OCI-LY1 (cell line): ENCODE data around the gene CNOT4.

Source experiments
- H2AFZ ChIP-seq: fragments of 200-600 bp; sonication (generic), shearing (Covaris generic); 2 replicates; pipeline ENCODE4 v1.6.0; 2014; ENCODE audit warnings: antibody characterized with exemption, mild to moderate bottlenecking, low read length
- H3F3A ChIP-seq: fragments of 200-600 bp; sonication (generic), shearing (Covaris generic); 2 replicates; pipeline ENCODE4 v1.6.0; 2014; ENCODE audit warnings: mild to moderate bottlenecking, antibody characterized with exemption, low read length, moderate library complexity; ENCODE audit not compliant: insufficient read depth
- H3K27ac ChIP-seq: fragments of 200-600 bp; sonication (generic); 2 replicates; pipeline ENCODE4 v1.5.1; 2014; ENCODE audit warnings: low read length, mixed run types, mild to moderate bottlenecking, low read depth; ENCODE audit not compliant: poor library complexity, severe bottlenecking
- H3K27me3 ChIP-seq: fragments of 200-600 bp; sonication (generic); 2 replicates; pipeline ENCODE4 v1.6.0; 2014; ENCODE audit warnings: antibody characterized with exemption, mild to moderate bottlenecking, low read length, moderate library complexity; ENCODE audit not compliant: insufficient read depth
- H3K36me3 ChIP-seq: fragments of 200-600 bp; sonication (generic); 2 replicates; pipeline ENCODE4 v1.6.1; 2014; ENCODE audit warnings: mild to moderate bottlenecking, antibody characterized with exemption, low read length, moderate library complexity, mixed read lengths; ENCODE audit not compliant: insufficient read depth
- H3K4me1 ChIP-seq: fragments of 200-600 bp; sonication (generic); 2 replicates; pipeline ENCODE4 v1.5.1; 2014; ENCODE audit warnings: mild to moderate bottlenecking, low read length, moderate library complexity; ENCODE audit not compliant: insufficient read depth, severe bottlenecking
- H3K4me2 ChIP-seq: fragments of 200-600 bp; sonication (generic), shearing (Covaris generic); 2 replicates; pipeline ENCODE4 v1.6.1; 2014; ENCODE audit warnings: low read length
- H3K4me3 ChIP-seq: fragments of 200-600 bp; sonication (generic); 2 replicates; pipeline ENCODE4 v1.5.1; 2014; ENCODE audit warnings: low read length, low read depth, mild to moderate bottlenecking, mixed read lengths; ENCODE audit not compliant: poor library complexity, severe bottlenecking
- H3K79me2 ChIP-seq: fragments of 200-600 bp; shearing (Covaris generic); 2 replicates; pipeline ENCODE4 v1.6.1; 2016; ENCODE audit warnings: mixed run types, low read length, mixed read lengths; ENCODE audit not compliant: insufficient read depth
- H3K9ac ChIP-seq: fragments of 200-600 bp; sonication (generic), shearing (Covaris generic); 2 replicates; pipeline ENCODE4 v1.6.1; 2014; ENCODE audit warnings: mild to moderate bottlenecking, low read length, mixed read lengths
- H3K9me2 ChIP-seq: fragments of 200-600 bp; sonication (generic), shearing (Covaris generic); 2 replicates; pipeline ENCODE4 v1.6.1; 2014; ENCODE audit warnings: low read depth, mild to moderate bottlenecking, low read length, mixed read lengths
- H3K9me3 ChIP-seq: fragments of 200-600 bp; shearing (Covaris generic); 2 replicates; pipeline ENCODE4 v1.6.1; 2014; ENCODE audit warnings: low read length, mixed read lengths
- H4K20me1 ChIP-seq: fragments of 200-600 bp; sonication (generic), shearing (Covaris generic); 2 replicates; pipeline ENCODE4 v1.6.0; 2016; ENCODE audit warnings: mild to moderate bottlenecking, low read length; ENCODE audit not compliant: insufficient read depth
- EZH2 ChIP-seq: fragments of 200-600 bp; sonication (generic), shearing (Covaris generic); IDR thresholded peaks from 2 replicates; pipeline ENCODE4 v1.8.0; 2017; ENCODE audit warnings: borderline replicate concordance, mixed run types, mild to moderate bottlenecking, antibody characterized with exemption, low read length, moderate library complexity, mixed read lengths
- TF ChIP-seq, protein P1 (sequence below): fragments of 200-600 bp; sonication (generic), shearing (Covaris generic); IDR thresholded peaks from 2 replicates; pipeline ENCODE4 v1.5.1; 2017; ENCODE audit warnings: mild to moderate bottlenecking, antibody characterized with exemption, low read length, moderate library complexity, mixed read lengths

Gene CNOT4

GRCh38 chr7:135425036-135425435, 84.9 kb downstream of the CNOT4 start:
- Histone ChIP-seq H3K4me3 (no peak overlapping the region), H3K9me2 (no peaks in the 10 kb centered on the region), H2AFZ (no peak overlapping the region), H4K20me1 (no peaks in the 10 kb centered on the region; the same call in 1 of the 2 replicates), H3K79me2 (peaks cover 55% of the 10 kb centered on the region), H3K9me3 (no peaks in the 10 kb centered on the region), H3K36me3 (peaks cover 16% of the 10 kb centered on the region; the same call in 1 of the 2 replicates), H3K27ac (no peak overlapping the region), H3K27me3 (no peaks in the 10 kb centered on the region), H3K9ac (no peak overlapping the region), H3K4me1 (no peaks in the 10 kb centered on the region), H3F3A (no peaks in the 10 kb centered on the region), H3K4me2 (no peak overlapping the region)
- TF ChIP-seq, protein P1, sequence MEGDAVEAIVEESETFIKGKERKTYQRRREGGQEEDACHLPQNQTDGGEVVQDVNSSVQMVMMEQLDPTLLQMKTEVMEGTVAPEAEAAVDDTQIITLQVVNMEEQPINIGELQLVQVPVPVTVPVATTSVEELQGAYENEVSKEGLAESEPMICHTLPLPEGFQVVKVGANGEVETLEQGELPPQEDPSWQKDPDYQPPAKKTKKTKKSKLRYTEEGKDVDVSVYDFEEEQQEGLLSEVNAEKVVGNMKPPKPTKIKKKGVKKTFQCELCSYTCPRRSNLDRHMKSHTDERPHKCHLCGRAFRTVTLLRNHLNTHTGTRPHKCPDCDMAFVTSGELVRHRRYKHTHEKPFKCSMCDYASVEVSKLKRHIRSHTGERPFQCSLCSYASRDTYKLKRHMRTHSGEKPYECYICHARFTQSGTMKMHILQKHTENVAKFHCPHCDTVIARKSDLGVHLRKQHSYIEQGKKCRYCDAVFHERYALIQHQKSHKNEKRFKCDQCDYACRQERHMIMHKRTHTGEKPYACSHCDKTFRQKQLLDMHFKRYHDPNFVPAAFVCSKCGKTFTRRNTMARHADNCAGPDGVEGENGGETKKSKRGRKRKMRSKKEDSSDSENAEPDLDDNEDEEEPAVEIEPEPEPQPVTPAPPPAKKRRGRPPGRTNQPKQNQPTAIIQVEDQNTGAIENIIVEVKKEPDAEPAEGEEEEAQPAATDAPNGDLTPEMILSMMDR: no peak
- TF ChIP-seq EZH2: no peak

- Histone ChIP-seq H3K36me3 (peaks cover 34% of the 10 kb centered on the region; the same call in 1 of the 2 replicates), H3K4me1 (no peaks in the 10 kb centered on the region), H3K4me2 (no peak overlapping the region), H2AFZ (no peak overlapping the region), H3K27me3 (no peaks in the 10 kb centered on the region), H3K27ac (no peak overlapping the region), H3K9ac (no peak overlapping the region), H3K4me3 (no peak overlapping the region), H3K9me2 (no peaks in the 10 kb centered on the region), H4K20me1 (no peaks in the 10 kb centered on the region; the same call in 1 of the 2 replicates), H3K79me2 (peaks cover 24% of the 10 kb centered on the region), H3K9me3 (no peaks in the 10 kb centered on the region), H3F3A (no peaks in the 10 kb centered on the region)
- TF ChIP-seq EZH2: no peak
- TF ChIP-seq, protein P1: no peak
These were observed 89.1 kb downstream of the CNOT4 start for GRCh38 chr7:135420786-135421185.

DNA sequence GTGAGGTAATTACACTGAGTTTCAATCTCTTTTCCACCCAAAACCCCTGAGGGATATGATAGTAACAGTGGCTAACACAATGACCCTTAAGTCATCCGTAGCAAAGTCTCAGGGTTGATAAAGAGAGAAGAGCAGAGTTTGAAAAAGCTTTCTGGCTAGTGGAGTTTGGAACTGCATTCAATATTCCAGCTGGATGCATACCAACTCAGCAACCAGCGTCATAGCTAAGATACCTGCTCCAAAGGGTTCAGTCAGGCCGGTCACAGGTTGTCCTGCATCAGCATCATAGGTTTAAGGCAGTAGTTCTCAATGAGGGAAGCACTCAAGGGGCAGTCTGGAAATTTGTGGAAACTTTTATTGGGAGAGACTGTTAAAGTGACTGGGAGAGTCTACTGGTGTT, 93.5 kb downstream of the CNOT4 start:
- H3F3A ChIP-seq: no peaks in the 10 kb centered on the region
- H3K27ac ChIP-seq: no peak overlapping the region
- H3K79me2 ChIP-seq: no peaks in the 10 kb centered on the region
- no peak overlapping the region for H3K4me2 ChIP-seq
- H3K9me2 ChIP-seq: no peaks in the 10 kb centered on the region
- H3K4me3 ChIP-seq: no peak overlapping the region
- H4K20me1 ChIP-seq: no peaks in the 10 kb centered on the region
- no peak overlapping the region for H2AFZ ChIP-seq
- no peaks in the 10 kb centered on the region for H3K4me1 ChIP-seq
- H3K9me3 ChIP-seq: no peaks in the 10 kb centered on the region
- no peaks in the 10 kb centered on the region for H3K27me3 ChIP-seq
- no peak overlapping the region for H3K9ac ChIP-seq
- peaks cover 44% of the 10 kb centered on the region; the same call in 1 of the 2 replicates for H3K36me3 ChIP-seq
- no peak for TF ChIP-seq EZH2
- TF ChIP-seq, protein P1: no peak
